ENCODE results near the gene ZNF787.

GRCh38 chr19:56148096-56148495 lies 27.0 kb upstream of the ZNF787 start:
- TF ChIP-seq CTCF (IDR thresholded peaks at IDR 0.05 in 8 of 11, conservative IDR thresholded peaks at IDR 0.05 in 3 of 11) (no peak), POLR2A (IDR thresholded peaks at IDR 0.05) (no peak)

Data from spleen (tissue), 7 donors.